H1 (cell line): Measurements from ENCODE around the gene DGKI. TPM values are rescaled to one million over a fixed set of nuclear protein-coding genes. Genes with fewer than 3 reads are reported as not detected.

Experiments
- CTCF ChIA-PET: fragments of 300-600 bp; sonication (Branson Sonifier 250); formaldehyde crosslinking; loops from one replicate; lab custom pipeline; 2021; ENCODE audit not compliant: partially characterized antibody; lab: Charles Lee
- POLR2A ChIA-PET: fragments of 300-600 bp; sonication (Branson Sonifier 250); formaldehyde crosslinking; loops from one replicate; lab custom pipeline; 2021; ENCODE audit warnings: inconsistent platforms; ENCODE audit not compliant: partially characterized antibody; lab: Charles Lee
- DNase-seq, 2 experiments: peaks; one replicate each; pipeline versions ENCODE4 v3.0.0 to v3.0.0-alpha.2; 2010 to 2022; ENCODE audit warnings: low spot score in 2 of 2, low read depth in 1 of 2, mixed read lengths in 1 of 2
- FAIRE-seq: peaks from 2 replicates; lab custom pipeline; 2011; peaks lifted over from hg19 to GRCh38; lab: Jason Lieb, UNC
- H2AFZ ChIP-seq: 2 replicates; pipeline ENCODE4 v1.8.1; 2012; ENCODE audit warnings: low read length, inconsistent platforms
- H2AK5ac ChIP-seq: 2 replicates; pipeline ENCODE4 v1.6.1; 2013; ENCODE audit warnings: low read depth, low read length
- H2BK120ac ChIP-seq: replicated peaks from 2 replicates; pipeline ENCODE3; 2013; ENCODE audit warnings: low read depth, low read length, inconsistent platforms
- H2BK12ac ChIP-seq: 2 replicates; pipeline ENCODE4 v1.6.1; 2013; ENCODE audit warnings: low read depth, low read length
- H2BK15ac ChIP-seq: 2 replicates; pipeline ENCODE4 v1.6.1; 2013; ENCODE audit warnings: low read length
- H2BK20ac ChIP-seq: 2 replicates; pipeline ENCODE4 v1.6.1; 2013; ENCODE audit warnings: low read length
- H2BK5ac ChIP-seq: 2 replicates; pipeline ENCODE4 v1.6.1; 2013; ENCODE audit warnings: low read depth, low read length
- H3K14ac ChIP-seq: 2 replicates; pipeline ENCODE4 v1.6.1; 2013; ENCODE audit warnings: inconsistent platforms; ENCODE audit not compliant: insufficient read length
- H3K18ac ChIP-seq: 2 replicates; pipeline ENCODE4 v1.6.1; 2013; ENCODE audit warnings: low read length; ENCODE audit errors: extremely low read depth
- H3K23ac ChIP-seq: 2 replicates; pipeline ENCODE4 v1.6.1; 2013; ENCODE audit warnings: inconsistent platforms; ENCODE audit not compliant: insufficient read length
- H3K23me2 ChIP-seq: 2 replicates; pipeline ENCODE4 v1.6.1; 2013; ENCODE audit warnings: low read depth, low read length
- H3K27ac ChIP-seq: 2 replicates; pipeline ENCODE4 v1.6.1; 2011; ENCODE audit warnings: low read depth, low read length, inconsistent platforms
- H3K27me3 ChIP-seq, 4 experiments: replicated peaks in 1 of 4; 1 replicate in 1 of 4; 2 replicates in 3 of 4; pipeline versions ENCODE4 v1.6.1 to v1.8.1; 2011 to 2013; ENCODE audit warnings: low read length in 3 of 4, mild to moderate bottlenecking in 3 of 4, inconsistent platforms in 2 of 4, mixed read lengths in 2 of 4, moderate library complexity in 1 of 4; ENCODE audit not compliant: control insufficient read depth in 3 of 4, insufficient read depth in 3 of 4; ENCODE audit errors: extremely low read depth in 1 of 4
- H3K36me3 ChIP-seq, 4 experiments: 2 replicates each; pipeline versions ENCODE4 v1.6.1 to v1.8.1; 2011 to 2013; ENCODE audit warnings: mild to moderate bottlenecking in 4 of 4, low read length in 3 of 4, moderate library complexity in 2 of 4, control low read depth in 1 of 4, inconsistent platforms in 1 of 4; ENCODE audit not compliant: insufficient read depth in 4 of 4, control insufficient read depth in 2 of 4
- H3K4ac ChIP-seq: replicated peaks from 2 replicates; pipeline ENCODE3; 2013; ENCODE audit warnings: low read length, low read depth, mixed read lengths, inconsistent platforms; ENCODE audit not compliant: insufficient read length
- H3K4me1 ChIP-seq, 4 experiments: replicated peaks in 1 of 4; 1 replicate in 1 of 4; 2 replicates in 3 of 4; pipeline versions ENCODE4 v1.6.1 to v1.8.1; 2011 to 2013; ENCODE audit warnings: low read length in 3 of 4, inconsistent platforms in 2 of 4, mixed read lengths in 1 of 4; ENCODE audit not compliant: insufficient read depth in 4 of 4, control insufficient read depth in 3 of 4
- H3K4me2 ChIP-seq, 2 experiments: 2 replicates each; pipeline versions ENCODE4 v1.6.1 to v1.8.1; 2011 to 2013; ENCODE audit warnings: low read depth in 2 of 2, low read length in 2 of 2, control low read depth in 1 of 2, inconsistent platforms in 1 of 2, mild to moderate bottlenecking in 1 of 2; ENCODE audit not compliant: insufficient read depth in 1 of 2
- H3K4me3 ChIP-seq, 4 experiments: fragments of 200-600, 300-600 bp in 1 of 4; sonication (generic), shearing (Covaris generic), sonication (Bioruptor Twin) in 1 of 4; 2 replicates each; pipeline versions ENCODE4 v1.5.1 to v1.8.1; 2011 to 2016; ENCODE audit warnings: low read length in 4 of 4, low read depth in 3 of 4, control low read depth in 2 of 4, inconsistent platforms in 2 of 4, mild to moderate bottlenecking in 2 of 4, mixed read lengths in 1 of 4, moderate library complexity in 1 of 4; ENCODE audit not compliant: insufficient read depth in 2 of 4; ENCODE audit errors: extremely low read depth in 1 of 4
- H3K56ac ChIP-seq: replicated peaks from 2 replicates; pipeline ENCODE3; 2013; ENCODE audit warnings: low read depth, mild to moderate bottlenecking, mixed read lengths, low read length, inconsistent platforms; ENCODE audit not compliant: insufficient read length
- H3K79me1 ChIP-seq: 2 replicates; pipeline ENCODE4 v1.6.1; 2013; ENCODE audit warnings: low read depth, low read length, control low read depth
- H3K79me2 ChIP-seq, 2 experiments: 2 replicates each; pipeline versions ENCODE4 v1.6.1 to v1.8.1; 2012 to 2013; ENCODE audit warnings: low read length in 2 of 2, mild to moderate bottlenecking in 2 of 2, inconsistent platforms in 1 of 2; ENCODE audit not compliant: insufficient read depth in 2 of 2, control insufficient read depth in 1 of 2
- H3K9ac ChIP-seq, 4 experiments: replicated peaks in 1 of 4; 1 replicate in 1 of 4; 2 replicates in 3 of 4; pipeline versions ENCODE4 v1.6.1 to v1.8.1; 2011 to 2013; ENCODE audit warnings: low read depth in 3 of 4, low read length in 3 of 4, control low read depth in 2 of 4, mild to moderate bottlenecking in 2 of 4, moderate library complexity in 2 of 4, inconsistent platforms in 1 of 4; ENCODE audit errors: extremely low read depth in 1 of 4
- H3K9me3 ChIP-seq, 2 experiments: 2 replicates each; pipeline versions ENCODE4 v1.6.1 to v1.8.1; 2012 to 2013; ENCODE audit warnings: mild to moderate bottlenecking in 2 of 2, moderate library complexity in 2 of 2, control low read depth in 1 of 2, inconsistent platforms in 1 of 2, low read depth in 1 of 2, low read length in 1 of 2, mixed read lengths in 1 of 2; ENCODE audit not compliant: insufficient read depth in 2 of 2
- H4K20me1 ChIP-seq, 2 experiments: replicated peaks in 1 of 2; 2 replicates each; pipeline versions ENCODE3 to v1.8.1; 2011 to 2013; ENCODE audit warnings: inconsistent platforms in 2 of 2, low read length in 2 of 2, mild to moderate bottlenecking in 1 of 2; ENCODE audit not compliant: insufficient read depth in 2 of 2, control insufficient read depth in 1 of 2
- H4K5ac ChIP-seq: 2 replicates; pipeline ENCODE4 v1.6.1; 2013; ENCODE audit warnings: low read length, low read depth, mixed read lengths, inconsistent platforms; ENCODE audit not compliant: insufficient read length
- H4K8ac ChIP-seq: 2 replicates; pipeline ENCODE4 v1.8.0; 2013; ENCODE audit warnings: mild to moderate bottlenecking, moderate library complexity, low read length, inconsistent platforms; ENCODE audit not compliant: insufficient read depth; ENCODE audit errors: extremely low read depth
- H4K91ac ChIP-seq: replicated peaks from 2 replicates; pipeline ENCODE3; 2013; ENCODE audit warnings: low read length, mixed read lengths, inconsistent platforms; ENCODE audit not compliant: insufficient read length
- BACH1 ChIP-seq: IDR thresholded peaks from 2 replicates; pipeline ENCODE4 v1.6.1; 2012; ENCODE audit warnings: low read length, improper control_type of control experiment
- BRCA1 ChIP-seq: IDR thresholded peaks from 2 replicates; pipeline ENCODE4 v1.6.1; 2012; ENCODE audit warnings: low read depth, low read length, improper control_type of control experiment
- CHD2 ChIP-seq: IDR thresholded peaks from 2 replicates; pipeline ENCODE4 v1.6.1; 2012; ENCODE audit warnings: low read length, improper control_type of control experiment
- CREB1 ChIP-seq: IDR thresholded peaks from 2 replicates; pipeline ENCODE4 v1.6.1; 2012; ENCODE audit warnings: inconsistent platforms
- CTBP2 ChIP-seq: IDR thresholded peaks from 2 replicates; pipeline ENCODE4 v1.7.0; 2011; ENCODE audit warnings: borderline replicate concordance, mild to moderate bottlenecking, moderate library complexity, mixed read lengths, low read length; ENCODE audit not compliant: insufficient read depth, insufficient read length
- EGR1 ChIP-seq: IDR thresholded peaks from 2 replicates; pipeline ENCODE4 v1.6.1; 2011; ENCODE audit warnings: low read depth, low read length, borderline replicate concordance
- EP300 ChIP-seq, 2 experiments: IDR thresholded peaks; 1 replicate in 1 of 2; 2 replicates in 1 of 2; pipeline ENCODE4 v1.6.1; 2011 to 2012; ENCODE audit warnings: low read depth in 2 of 2, low read length in 2 of 2, mild to moderate bottlenecking in 2 of 2, borderline replicate concordance in 1 of 2, inconsistent platforms in 1 of 2, moderate library complexity in 1 of 2
- FOSL1 ChIP-seq: IDR thresholded peaks from 2 replicates; pipeline ENCODE4 v1.6.1; 2011; ENCODE audit warnings: mild to moderate bottlenecking, low read depth, low read length, moderate library complexity; ENCODE audit not compliant: insufficient read depth
- GABPA ChIP-seq: IDR thresholded peaks from 2 replicates; pipeline ENCODE4 v1.6.1; 2011; ENCODE audit warnings: mild to moderate bottlenecking, low read length, moderate library complexity, borderline replicate concordance; ENCODE audit not compliant: insufficient read depth
- POLR2AphosphoS5 ChIP-seq: IDR thresholded peaks from 2 replicates; pipeline ENCODE4 v1.6.1; 2011; ENCODE audit warnings: low read depth, low read length
- SIN3A ChIP-seq, 2 experiments: IDR thresholded peaks in 1 of 2; conservative IDR thresholded peaks in 1 of 2; 2 replicates each; pipeline ENCODE4 v1.6.1; 2011 to 2012; ENCODE audit warnings: low read length in 2 of 2, improper control_type of control experiment in 1 of 2, low read depth in 1 of 2, mild to moderate bottlenecking in 1 of 2
- SP4 ChIP-seq: IDR thresholded peaks from 2 replicates; pipeline ENCODE4 v1.6.1; 2012; ENCODE audit warnings: low read length, inconsistent platforms
- TAF1 ChIP-seq: IDR thresholded peaks from 2 replicates; pipeline ENCODE4 v1.6.1; 2011; ENCODE audit warnings: mild to moderate bottlenecking, low read depth, low read length
- WGBS, 2 experiments: shearing (Covaris generic) in 1 of 2; methylation state at CpG; one replicate each; pipeline versions ENCODE4 v1.1.6 to v1.1.7; 2013 to 2015; ENCODE audit warnings: low lambda C conversion rate in 2 of 2, mixed read lengths in 2 of 2, inconsistent platforms in 1 of 2, low coverage in 1 of 2, missing lambda C conversion rate in 1 of 2; ENCODE audit not compliant: insufficient replicate concordance in 2 of 2, insufficient coverage in 1 of 2, insufficient read length in 1 of 2; ENCODE audit errors: extremely low coverage in 1 of 2, missing lambda C conversion rate in 1 of 2; 5-methylcytosine and 5-hydroxymethylcytosine counted together
- polyA plus RNA-seq, 7 experiments: library from polyadenylated mRNA; depleted of rRNA in 3 of 7; stranded (reverse) in 5 of 7; unstranded in 2 of 7; fragments of >200 nt in 5 of 7; fragments of 200-250 nt in 2 of 7; gene quantifications; 1 replicate in 5 of 7; 2 replicates in 1 of 7; 4 replicates in 1 of 7; pipeline versions ENCODE4 v1.2.1 to v1.2.3, GENCODE V29; 2011 to 2013; ENCODE audit warnings: missing spikeins in 2 of 7, mixed read lengths in 2 of 7
- total RNA-seq: library from RNA; stranded (reverse); fragmentation: NEBNext Ultra II Directional; extraction: Animal tissue kit (Norgen Biotek cat#: 25700); gene quantifications from 2 replicates; pipeline ENCODE4 v1.2.1, GENCODE V29; 2021

Gene DGKI
- total and polyA plus RNA-seq, 2 of the 8 experiments (the other 6 are each of a cell fraction or from before 2014, with no cell fraction given) = 0.20 to 0.71 TPM

- Histone ChIP-seq H4K5ac (no peak overlapping the region), H2BK5ac (no peak overlapping the region), H3K79me2 (no peaks in the 10 kb centered on the region), H3K27me3 (no peaks in the 10 kb centered on the region), H2AK5ac (no peak overlapping the region), H2BK15ac (no peak overlapping the region), H3K23me2 (no peaks in the 10 kb centered on the region), H3K79me1 (no peaks in the 10 kb centered on the region), H3K14ac (no peak overlapping the region), H3K18ac (no peak overlapping the region), H2AFZ (no peak overlapping the region), H2BK120ac (no peak overlapping the region), H2BK20ac (no peak overlapping the region), H3K56ac (no peak overlapping the region), H3K4ac (no peak overlapping the region), H3K4me1 (peaks cover 5 to 27% (median 22%) of the 10 kb centered on the region in 4 experiments), H3K4me3 (no peak overlapping the region), H4K91ac (no peak overlapping the region), H3K27ac (no peak overlapping the region), H3K4me2 (no peak overlapping the region), H3K9me3 (no peaks in the 10 kb centered on the region), H4K20me1 (no peaks in the 10 kb centered on the region), H4K8ac (no peak overlapping the region), H3K23ac (no peak overlapping the region), H3K36me3 (no peaks in the 10 kb centered on the region), H2BK12ac (no peak overlapping the region), H3K9ac (no peak overlapping the region)
- ChIA-PET POLR2A (no interaction called here), CTCF (no interaction called here)
- FAIRE-seq (no peak), DNase-seq (no peak)
- WGBS, 2 experiments = 92% methylated on average over 6 of the region's 6 CpGs; no CpG with 5 or more reads in 1 of the 2 experiments
- TF ChIP-seq EGR1 = no peak
- TF ChIP-seq GABPA = no peak
- TF ChIP-seq EP300 (IDR thresholded peaks at IDR 0.05; ENCODE audit: borderline replicate concordance in 1 of 2, low read depth in 2 of 2, low read length in 2 of 2) = no peak
- no peak for TF ChIP-seq TAF1
- TF ChIP-seq BACH1 = no peak
- TF ChIP-seq BRCA1 = no peak
- TF ChIP-seq SIN3A (conservative IDR thresholded peaks at IDR 0.05 in 1 of 2, IDR thresholded peaks at IDR 0.05 in 1 of 2; ENCODE audit: low read depth in 1 of 2, low read length in 2 of 2) = no peak
- TF ChIP-seq FOSL1 = no peak
- no peak for TF ChIP-seq CHD2
- TF ChIP-seq CTBP2 = no peak
- no peak for TF ChIP-seq POLR2AphosphoS5
- TF ChIP-seq CREB1 = no peak
- no peak for TF ChIP-seq SP4
Measured at GRCh38 chr7:137751361-137752009, 95.3 kb downstream of the DGKI start.
